ENCODE measurements around the gene PKN3.

DNA sequence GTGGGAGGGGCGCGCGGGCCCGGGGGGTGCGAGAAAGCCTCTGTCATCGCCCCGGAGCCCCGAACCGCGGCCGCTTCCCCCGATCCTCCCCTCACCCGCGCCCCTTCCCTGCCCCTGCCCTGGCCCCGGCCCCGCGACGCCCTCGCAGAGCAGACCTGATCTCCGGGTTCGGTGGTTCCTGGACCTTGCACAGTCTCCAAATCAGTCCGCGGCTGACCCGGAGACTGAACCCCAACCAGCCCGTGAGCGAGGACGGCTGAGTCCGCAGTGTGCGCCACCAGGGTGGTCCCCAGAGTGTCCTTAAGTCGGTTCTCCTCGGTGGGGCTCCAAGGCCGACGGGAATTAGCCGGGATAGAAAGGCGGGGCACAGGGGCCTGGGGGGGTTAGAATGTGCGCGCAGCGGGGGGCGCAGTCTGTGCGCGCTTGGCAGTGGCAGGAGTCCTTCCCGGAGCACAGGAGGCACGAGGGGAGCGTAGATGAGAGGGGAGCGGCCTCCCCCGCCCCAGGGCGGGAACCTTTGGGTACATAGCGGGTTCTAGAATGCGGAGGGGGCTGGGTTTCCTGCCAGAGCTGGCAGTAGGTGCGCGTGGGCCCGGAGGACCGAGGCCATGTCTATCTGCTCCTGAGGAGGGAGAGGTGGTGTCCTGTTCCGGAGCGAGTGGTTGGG, 779 bp downstream of the PKN3 start:
- TF ChIP-seq, protein P1, sequence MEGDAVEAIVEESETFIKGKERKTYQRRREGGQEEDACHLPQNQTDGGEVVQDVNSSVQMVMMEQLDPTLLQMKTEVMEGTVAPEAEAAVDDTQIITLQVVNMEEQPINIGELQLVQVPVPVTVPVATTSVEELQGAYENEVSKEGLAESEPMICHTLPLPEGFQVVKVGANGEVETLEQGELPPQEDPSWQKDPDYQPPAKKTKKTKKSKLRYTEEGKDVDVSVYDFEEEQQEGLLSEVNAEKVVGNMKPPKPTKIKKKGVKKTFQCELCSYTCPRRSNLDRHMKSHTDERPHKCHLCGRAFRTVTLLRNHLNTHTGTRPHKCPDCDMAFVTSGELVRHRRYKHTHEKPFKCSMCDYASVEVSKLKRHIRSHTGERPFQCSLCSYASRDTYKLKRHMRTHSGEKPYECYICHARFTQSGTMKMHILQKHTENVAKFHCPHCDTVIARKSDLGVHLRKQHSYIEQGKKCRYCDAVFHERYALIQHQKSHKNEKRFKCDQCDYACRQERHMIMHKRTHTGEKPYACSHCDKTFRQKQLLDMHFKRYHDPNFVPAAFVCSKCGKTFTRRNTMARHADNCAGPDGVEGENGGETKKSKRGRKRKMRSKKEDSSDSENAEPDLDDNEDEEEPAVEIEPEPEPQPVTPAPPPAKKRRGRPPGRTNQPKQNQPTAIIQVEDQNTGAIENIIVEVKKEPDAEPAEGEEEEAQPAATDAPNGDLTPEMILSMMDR (IDR thresholded peaks at IDR 0.05; ENCODE audit: poor library complexity, severe bottlenecking): no peak
- no peak for TF ChIP-seq POLR2AphosphoS5 (IDR thresholded peaks at IDR 0.05)
- TF ChIP-seq EZH2 (IDR thresholded peaks at IDR 0.05; ENCODE audit: borderline replicate concordance, insufficient read depth, low read length, poor library complexity, severe bottlenecking): no peak
- TF ChIP-seq MXI1 (conservative IDR thresholded peaks at IDR 0.05; ENCODE audit: poor library complexity, severe bottlenecking): no peak
- no peak for TF ChIP-seq TAF1 (IDR thresholded peaks at IDR 0.05; ENCODE audit: low read depth)
- no peak for TF ChIP-seq EP300 (conservative IDR thresholded peaks at IDR 0.05; ENCODE audit: poor library complexity, severe bottlenecking)
- TF ChIP-seq SMC3 (conservative IDR thresholded peaks at IDR 0.05; ENCODE audit: poor library complexity): no peak
- TF ChIP-seq RAD21 (conservative IDR thresholded peaks at IDR 0.05): no peak
- TF ChIP-seq, protein P2, sequence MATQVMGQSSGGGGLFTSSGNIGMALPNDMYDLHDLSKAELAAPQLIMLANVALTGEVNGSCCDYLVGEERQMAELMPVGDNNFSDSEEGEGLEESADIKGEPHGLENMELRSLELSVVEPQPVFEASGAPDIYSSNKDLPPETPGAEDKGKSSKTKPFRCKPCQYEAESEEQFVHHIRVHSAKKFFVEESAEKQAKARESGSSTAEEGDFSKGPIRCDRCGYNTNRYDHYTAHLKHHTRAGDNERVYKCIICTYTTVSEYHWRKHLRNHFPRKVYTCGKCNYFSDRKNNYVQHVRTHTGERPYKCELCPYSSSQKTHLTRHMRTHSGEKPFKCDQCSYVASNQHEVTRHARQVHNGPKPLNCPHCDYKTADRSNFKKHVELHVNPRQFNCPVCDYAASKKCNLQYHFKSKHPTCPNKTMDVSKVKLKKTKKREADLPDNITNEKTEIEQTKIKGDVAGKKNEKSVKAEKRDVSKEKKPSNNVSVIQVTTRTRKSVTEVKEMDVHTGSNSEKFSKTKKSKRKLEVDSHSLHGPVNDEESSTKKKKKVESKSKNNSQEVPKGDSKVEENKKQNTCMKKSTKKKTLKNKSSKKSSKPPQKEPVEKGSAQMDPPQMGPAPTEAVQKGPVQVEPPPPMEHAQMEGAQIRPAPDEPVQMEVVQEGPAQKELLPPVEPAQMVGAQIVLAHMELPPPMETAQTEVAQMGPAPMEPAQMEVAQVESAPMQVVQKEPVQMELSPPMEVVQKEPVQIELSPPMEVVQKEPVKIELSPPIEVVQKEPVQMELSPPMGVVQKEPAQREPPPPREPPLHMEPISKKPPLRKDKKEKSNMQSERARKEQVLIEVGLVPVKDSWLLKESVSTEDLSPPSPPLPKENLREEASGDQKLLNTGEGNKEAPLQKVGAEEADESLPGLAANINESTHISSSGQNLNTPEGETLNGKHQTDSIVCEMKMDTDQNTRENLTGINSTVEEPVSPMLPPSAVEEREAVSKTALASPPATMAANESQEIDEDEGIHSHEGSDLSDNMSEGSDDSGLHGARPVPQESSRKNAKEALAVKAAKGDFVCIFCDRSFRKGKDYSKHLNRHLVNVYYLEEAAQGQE (IDR thresholded peaks at IDR 0.05; ENCODE audit: borderline replicate concordance): no peak
